T47D (cell line): ENCODE data around the gene DUSP6.

Experiments
- DNase-seq, 2 experiments: peaks; one replicate each; pipeline versions ENCODE4 v3.0.0 to v3.0.0-alpha.2; 2011 to 2012; ENCODE audit warnings: low read depth in 1 of 2, low spot score in 1 of 2
- JUND ChIP-seq: IDR thresholded peaks from 2 replicates; pipeline ENCODE4 v1.6.1; 2012; ENCODE audit warnings: low read depth
- in situ Hi-C: cut with HindIII; loops from 2 replicates; pipeline ENCODE4 v1.10.0; 2016; ENCODE audit warnings: low sequenced_read_pairs, low pct_unique_long_range_greater_than_20kb

DUSP6 gene

GRCh38 chr12:89369166-89369565 is 16.9 kb upstream of the DUSP6 start:
- DNase-seq: no peak
- no peak for TF ChIP-seq JUND
- in situ Hi-C loops: no loop called here

GRCh38 chr12:89368391-89368790 is 16.1 kb upstream of the DUSP6 start:
- in situ Hi-C loops: no loop called here
- TF ChIP-seq JUND: no peak
- no peak for DNase-seq

DNA sequence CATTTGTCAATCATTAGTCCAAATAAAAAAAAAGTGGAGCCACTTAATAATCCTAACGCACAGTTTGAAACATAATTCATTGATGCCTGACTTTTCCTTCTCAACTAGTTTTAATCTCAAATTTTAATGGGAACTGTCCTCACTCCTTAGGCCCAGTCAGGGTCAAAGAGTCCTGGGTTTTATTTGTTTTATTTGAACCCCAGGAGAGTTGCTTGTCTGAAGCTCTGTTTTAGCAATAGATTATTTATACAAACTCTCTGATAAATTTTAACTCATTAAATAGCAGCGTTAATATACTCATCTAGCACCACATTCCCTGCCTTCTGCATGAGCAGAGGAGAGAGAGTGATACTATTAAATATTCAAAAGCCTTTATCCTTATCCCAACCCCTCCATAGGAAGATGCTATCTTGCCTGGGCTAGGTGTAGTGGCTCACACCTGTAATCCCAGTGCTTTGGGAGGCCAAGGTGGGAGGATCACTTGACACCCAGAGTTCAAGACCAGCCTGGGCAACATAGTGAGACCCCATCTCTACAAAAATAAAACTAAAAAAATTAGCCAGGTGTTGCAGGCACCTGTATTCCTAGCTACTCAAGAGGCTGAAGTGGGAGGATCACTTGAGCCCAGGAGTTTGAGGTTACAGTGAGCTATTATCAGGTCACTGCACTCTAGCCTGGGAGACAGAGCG is 14.5 kb upstream of the DUSP6 start:
- DNase-seq: no peak
- TF ChIP-seq JUND: no peak
- in situ Hi-C loops: no loop called here

DNA sequence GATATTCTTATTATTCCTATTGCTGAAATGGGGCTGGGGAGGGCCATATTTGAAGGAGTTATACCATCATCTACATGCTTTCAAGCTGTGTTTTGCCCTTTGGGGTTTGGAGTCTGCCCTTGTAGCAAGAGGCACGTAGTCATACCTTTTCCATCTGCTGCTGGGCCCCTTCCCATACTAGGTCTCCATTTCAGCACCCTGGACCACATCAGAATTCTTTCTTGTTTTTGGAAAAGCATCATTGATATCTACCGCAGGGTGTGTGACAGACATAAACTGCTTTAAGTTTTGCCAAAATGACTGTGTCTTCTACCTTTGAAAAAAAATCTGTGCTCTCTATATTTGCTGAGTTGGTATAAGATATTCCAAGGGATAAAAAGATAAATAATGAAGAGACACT is 12.3 kb upstream of the DUSP6 start:
- no peak for TF ChIP-seq JUND
- in situ Hi-C loops: no loop called here
- no peak for DNase-seq

DNA sequence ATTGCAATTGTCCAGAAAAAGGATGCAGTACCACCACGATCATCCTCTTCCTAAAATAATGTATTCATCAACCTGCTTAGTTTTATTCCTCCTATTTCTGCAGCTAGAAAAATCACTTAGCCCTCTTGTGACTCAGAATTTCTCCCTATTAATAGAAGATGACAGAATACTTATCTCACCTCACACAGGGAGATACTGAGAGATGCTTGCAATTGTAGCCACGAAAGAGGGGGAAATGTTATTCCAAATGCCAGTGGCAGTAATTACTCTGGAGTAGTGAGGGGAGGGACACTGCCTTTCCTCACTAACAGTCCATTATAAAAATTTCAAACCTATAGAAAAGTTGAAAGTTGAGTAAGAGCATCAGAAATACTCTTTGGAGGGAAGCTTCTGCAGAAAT is 11.8 kb upstream of the DUSP6 start:
- DNase-seq: no peak
- in situ Hi-C loops: no loop called here
- no peak for TF ChIP-seq JUND

- DNase-seq: no peak
- TF ChIP-seq JUND: no peak
- in situ Hi-C loops: no loop called here
Observed at GRCh38 chr12:89363582-89363981, 11.3 kb upstream of the DUSP6 start.

DNA sequence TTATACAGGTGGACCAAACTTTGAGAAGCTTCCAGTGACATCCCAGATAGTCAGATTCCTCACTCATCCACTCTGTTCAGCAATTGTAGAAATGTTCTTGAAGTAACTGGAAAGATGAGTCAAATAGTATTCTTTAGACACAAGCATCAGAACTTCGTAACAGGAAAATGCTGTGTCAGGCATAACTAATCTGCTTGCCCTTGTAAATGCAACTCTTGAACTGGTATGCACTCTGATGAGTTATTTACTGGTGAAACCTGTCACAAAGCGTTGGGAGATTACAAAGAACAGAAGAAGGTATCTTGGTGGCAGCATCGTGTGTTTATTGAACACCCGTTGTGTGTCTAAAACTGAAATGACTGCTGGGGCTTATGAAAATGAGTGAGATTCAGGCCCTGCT is 10.8 kb upstream of the DUSP6 start:
- no peak for DNase-seq
- TF ChIP-seq JUND: no peak
- in situ Hi-C loops: no loop called here

DNA sequence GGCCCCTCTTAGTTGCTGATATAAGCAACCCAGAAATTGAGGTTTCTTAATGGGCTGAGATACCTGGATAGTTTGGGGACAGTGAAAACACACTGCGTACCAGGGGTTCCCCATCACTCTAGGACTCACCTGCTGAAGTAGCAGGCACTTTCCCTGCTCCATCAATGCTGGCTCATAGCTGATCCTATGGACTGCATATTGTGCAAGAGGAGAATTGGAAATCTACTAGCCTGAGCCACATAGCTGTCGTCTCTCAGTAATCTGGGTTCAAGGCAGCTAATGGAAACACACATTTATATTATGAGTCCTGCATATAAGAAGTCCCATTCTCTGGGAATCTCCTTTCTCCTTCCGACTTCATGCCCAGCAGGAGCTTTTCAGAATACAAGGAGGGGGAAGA is 7.3 kb upstream of the DUSP6 start:
- in situ Hi-C loops: no loop called here
- TF ChIP-seq JUND: no peak
- DNase-seq: no peak

- no peak for DNase-seq
- no peak for TF ChIP-seq JUND
- in situ Hi-C loops: no loop called here
Observed at GRCh38 chr12:89358805-89359204, 6.5 kb upstream of the DUSP6 start.

DNA sequence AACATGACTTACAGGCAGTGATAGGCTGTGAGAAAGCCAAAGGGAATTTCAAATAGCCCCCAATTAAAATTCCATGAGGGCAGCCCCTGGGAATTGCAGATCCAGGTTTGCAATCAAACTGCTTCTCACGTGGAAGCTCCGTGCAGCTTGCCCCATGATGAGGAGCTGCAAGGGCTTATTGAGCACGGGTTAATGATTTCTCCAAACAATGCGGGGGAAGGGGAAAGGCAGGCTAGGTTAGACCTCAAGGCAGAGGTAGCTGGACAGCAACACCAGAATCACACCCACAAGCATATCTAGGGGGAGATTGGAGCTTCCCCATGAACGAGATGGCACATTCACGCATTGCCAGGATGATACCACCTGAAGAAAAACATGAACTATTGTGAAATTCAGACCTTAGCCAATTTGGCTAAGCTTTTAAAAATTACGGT is 5.0 kb upstream of the DUSP6 start:
- DNase-seq: no peak
- TF ChIP-seq JUND: no peak
- in situ Hi-C loops: no loop called here

- no peak for TF ChIP-seq JUND
- DNase-seq: no peak
- in situ Hi-C loops: no loop called here
Observed at GRCh38 chr12:89356069-89356665, 3.9 kb upstream of the DUSP6 start.

GRCh38 chr12:89355243-89356068 is 3.2 kb upstream of the DUSP6 start:
- DNase-seq: no peak
- in situ Hi-C loops: no loop called here
- TF ChIP-seq JUND: no peak

- in situ Hi-C loops: no loop called here
- no peak for TF ChIP-seq JUND
- peak in 1 of 2 experiments; percentile 55 for DNase-seq
Observed at GRCh38 chr12:89354612-89355067, 2.3 kb upstream of the DUSP6 start.
